Keratinocyte (primary cell): ENCODE results near the gene KCNF1. TPM values are rescaled to one million over a fixed set of nuclear protein-coding genes. Genes with fewer than 3 reads are reported as not detected.

Experiments
- DNase-seq: peaks from one replicate; pipeline ENCODE4 v3.0.0-alpha.2; 2011; ENCODE audit warnings: low read depth, missing footprints, low spot score
- FAIRE-seq: peaks from 2 replicates; lab custom pipeline; 2011; peaks lifted over from hg19 to GRCh38; lab: Jason Lieb, UNC
- H2AFZ ChIP-seq: 2 replicates; pipeline ENCODE4 v1.6.0; 2012; ENCODE audit warnings: low read length, control low read depth, inconsistent platforms; ENCODE audit not compliant: control insufficient read depth
- H3K27ac ChIP-seq: 2 replicates; pipeline ENCODE4 v1.5.1; 2011; ENCODE audit warnings: low read length; ENCODE audit not compliant: control insufficient read depth, insufficient read depth
- H3K27me3 ChIP-seq: 3 replicates; pipeline ENCODE4 v1.6.0; 2011; ENCODE audit warnings: low read length; ENCODE audit not compliant: control insufficient read depth, insufficient read depth; ENCODE audit errors: extremely low read depth
- H3K36me3 ChIP-seq, 2 experiments: 2 replicates in 1 of 2; 3 replicates in 1 of 2; pipeline ENCODE4 v1.5.1; 2011; ENCODE audit warnings: low read length in 2 of 2, mild to moderate bottlenecking in 1 of 2; ENCODE audit not compliant: control insufficient read depth in 2 of 2, insufficient read depth in 2 of 2; ENCODE audit errors: extremely low read depth in 1 of 2
- H3K4me1 ChIP-seq: 3 replicates; pipeline ENCODE4 v1.5.1; 2011; ENCODE audit warnings: low read length; ENCODE audit not compliant: control insufficient read depth, insufficient read depth; ENCODE audit errors: extremely low read depth
- H3K4me2 ChIP-seq: 3 replicates; pipeline ENCODE4 v1.6.0; 2011; ENCODE audit warnings: low read depth, low read length; ENCODE audit not compliant: control insufficient read depth, insufficient read depth; ENCODE audit errors: extremely low read depth
- H3K4me3 ChIP-seq, 3 experiments: fragments of 200-600 bp in 1 of 3; sonication (generic) in 1 of 3; 2 replicates in 2 of 3; 3 replicates in 1 of 3; pipeline ENCODE4 v1.5.1; 2011 to 2016; ENCODE audit warnings: low read length in 3 of 3, mild to moderate bottlenecking in 3 of 3, control low read depth in 2 of 3, inconsistent platforms in 1 of 3, low read depth in 1 of 3, mixed read lengths in 1 of 3, mixed run types in 1 of 3, moderate library complexity in 1 of 3; ENCODE audit not compliant: control insufficient read depth in 2 of 3, insufficient read depth in 2 of 3; ENCODE audit errors: extremely low read depth in 1 of 3
- H3K79me2 ChIP-seq: 2 replicates; pipeline ENCODE4 v1.6.0; 2012; ENCODE audit warnings: low read length; ENCODE audit not compliant: control insufficient read depth, insufficient read depth
- H3K9ac ChIP-seq: 3 replicates; pipeline ENCODE4 v1.6.0; 2011; ENCODE audit warnings: low read length; ENCODE audit not compliant: control insufficient read depth, insufficient read depth; ENCODE audit errors: extremely low read depth
- H3K9me1 ChIP-seq: 3 replicates; pipeline ENCODE4 v1.6.0; 2011; ENCODE audit warnings: low read length; ENCODE audit not compliant: control insufficient read depth, insufficient read depth; ENCODE audit errors: extremely low read depth
- H3K9me3 ChIP-seq: 2 replicates; pipeline ENCODE4 v1.5.1; 2012; ENCODE audit warnings: low read depth, low read length; ENCODE audit not compliant: control insufficient read depth
- H4K20me1 ChIP-seq: 3 replicates; pipeline ENCODE4 v1.6.0; 2011; ENCODE audit warnings: low read length; ENCODE audit not compliant: control insufficient read depth, insufficient read depth; ENCODE audit errors: extremely low read depth
- EZH2 ChIP-seq: IDR thresholded peaks from one replicate; pipeline ENCODE4 v1.6.1; 2012; ENCODE audit warnings: inconsistent platforms, mild to moderate bottlenecking, low read length, moderate library complexity
- dilution Hi-C: fragments of 300-500 bp; cut with MboI; formaldehyde crosslinking; loops from one replicate; pipeline ENCODE4 v1.7.0; 2020; ENCODE audit warnings: low sequenced_read_pairs; ENCODE audit not compliant: extremely low pct_ligation_motif_present
- polyA plus RNA-seq, 5 experiments: library from polyadenylated mRNA; depleted of rRNA in 3 of 5; stranded (reverse) in 3 of 5; stranded (forward) in 1 of 5; unstranded in 1 of 5; fragments of >200 nt; gene quantifications; 1 replicate in 1 of 5; 2 replicates in 3 of 5; 3 replicates in 1 of 5; pipeline versions ENCODE4 v1.2.1 to v1.2.3, GENCODE V29; 2011 to 2012; ENCODE audit warnings: missing spikeins in 2 of 5, low read depth in 1 of 5, low replicate concordance in 1 of 5
- TF ChIP-seq, protein P1 (sequence below), 3 experiments: IDR thresholded peaks in 1 of 3; conservative IDR thresholded peaks in 1 of 3; optimal IDR thresholded peaks in 1 of 3; 2 replicates in 2 of 3; 3 replicates in 1 of 3; pipeline versions ENCODE3 to v1.5.1; 2011; ENCODE audit warnings: low read length in 3 of 3, mild to moderate bottlenecking in 3 of 3, moderate library complexity in 2 of 3, control low read depth in 1 of 3, inconsistent platforms in 1 of 3; ENCODE audit not compliant: insufficient read depth in 2 of 3; ENCODE audit errors: extremely low read depth in 1 of 3

Gene KCNF1
- polyA plus RNA-seq, 1 donor (not counting 4 experiments of a cell fraction or from before 2014, with no cell fraction given) = 0.05 TPM

DNA sequence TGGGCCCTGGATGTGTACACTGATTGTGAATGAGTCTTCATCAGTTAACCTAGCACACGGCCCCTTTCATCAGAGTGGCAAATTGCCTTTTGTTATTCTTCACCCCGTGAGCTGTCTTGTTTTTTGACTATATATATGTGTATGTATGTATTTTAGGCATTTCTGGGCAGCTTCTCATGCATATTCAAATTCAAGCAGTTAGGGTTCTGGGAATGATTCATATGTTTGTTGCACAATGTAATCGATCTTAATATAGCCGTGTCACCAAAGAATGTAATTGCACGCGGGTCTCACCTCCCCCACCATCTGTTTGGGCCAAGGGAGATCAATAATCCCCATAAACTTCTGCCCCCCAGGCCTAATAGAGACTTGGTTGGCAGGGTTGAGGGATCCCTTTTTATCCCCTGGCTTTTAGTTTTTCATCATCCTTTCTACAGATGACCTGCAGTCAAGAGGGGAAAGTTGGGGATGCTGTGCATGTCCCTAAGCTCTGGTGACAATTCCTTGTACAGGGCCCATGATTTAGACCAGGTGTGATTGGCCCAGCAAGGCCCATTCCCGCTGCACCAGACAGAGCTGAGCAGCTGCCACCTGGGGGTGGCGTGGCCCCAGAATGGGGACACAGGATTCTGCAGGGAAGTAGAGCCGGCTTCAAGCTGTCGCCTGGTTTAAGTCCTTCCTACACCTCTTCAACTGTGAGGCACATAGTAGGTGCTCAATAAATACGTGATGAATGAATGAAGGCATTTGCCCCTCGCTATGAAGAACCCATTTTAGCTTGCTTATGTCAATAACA lies 19.2 kb downstream of the KCNF1 start:
- TF ChIP-seq, protein P1, sequence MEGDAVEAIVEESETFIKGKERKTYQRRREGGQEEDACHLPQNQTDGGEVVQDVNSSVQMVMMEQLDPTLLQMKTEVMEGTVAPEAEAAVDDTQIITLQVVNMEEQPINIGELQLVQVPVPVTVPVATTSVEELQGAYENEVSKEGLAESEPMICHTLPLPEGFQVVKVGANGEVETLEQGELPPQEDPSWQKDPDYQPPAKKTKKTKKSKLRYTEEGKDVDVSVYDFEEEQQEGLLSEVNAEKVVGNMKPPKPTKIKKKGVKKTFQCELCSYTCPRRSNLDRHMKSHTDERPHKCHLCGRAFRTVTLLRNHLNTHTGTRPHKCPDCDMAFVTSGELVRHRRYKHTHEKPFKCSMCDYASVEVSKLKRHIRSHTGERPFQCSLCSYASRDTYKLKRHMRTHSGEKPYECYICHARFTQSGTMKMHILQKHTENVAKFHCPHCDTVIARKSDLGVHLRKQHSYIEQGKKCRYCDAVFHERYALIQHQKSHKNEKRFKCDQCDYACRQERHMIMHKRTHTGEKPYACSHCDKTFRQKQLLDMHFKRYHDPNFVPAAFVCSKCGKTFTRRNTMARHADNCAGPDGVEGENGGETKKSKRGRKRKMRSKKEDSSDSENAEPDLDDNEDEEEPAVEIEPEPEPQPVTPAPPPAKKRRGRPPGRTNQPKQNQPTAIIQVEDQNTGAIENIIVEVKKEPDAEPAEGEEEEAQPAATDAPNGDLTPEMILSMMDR (optimal IDR thresholded peaks at IDR 0.05 in 1 of 3, IDR thresholded peaks at IDR 0.05 in 1 of 3, conservative IDR thresholded peaks at IDR 0.05 in 1 of 3; ENCODE audit: extremely low read depth in 1 of 3, insufficient read depth in 2 of 3, low read length in 3 of 3) = no peak
- TF ChIP-seq EZH2 = no peak
- Histone ChIP-seq H3K27ac (no peak overlapping the region), H3K9ac (no peak overlapping the region), H3K27me3 (peaks cover 41% of the 10 kb centered on the region), H2AFZ (no peak overlapping the region), H3K79me2 (no peaks in the 10 kb centered on the region), H3K9me3 (no peaks in the 10 kb centered on the region), H3K4me3 (no peak overlapping the region), H4K20me1 (no peaks in the 10 kb centered on the region), H3K4me1 (no peaks in the 10 kb centered on the region), H3K4me2 (no peak overlapping the region), H3K36me3 (no peaks in the 10 kb centered on the region), H3K9me1 (no peaks in the 10 kb centered on the region)
- no peak for DNase-seq
- dilution Hi-C loops = no loop called here
- no peak for FAIRE-seq

DNA sequence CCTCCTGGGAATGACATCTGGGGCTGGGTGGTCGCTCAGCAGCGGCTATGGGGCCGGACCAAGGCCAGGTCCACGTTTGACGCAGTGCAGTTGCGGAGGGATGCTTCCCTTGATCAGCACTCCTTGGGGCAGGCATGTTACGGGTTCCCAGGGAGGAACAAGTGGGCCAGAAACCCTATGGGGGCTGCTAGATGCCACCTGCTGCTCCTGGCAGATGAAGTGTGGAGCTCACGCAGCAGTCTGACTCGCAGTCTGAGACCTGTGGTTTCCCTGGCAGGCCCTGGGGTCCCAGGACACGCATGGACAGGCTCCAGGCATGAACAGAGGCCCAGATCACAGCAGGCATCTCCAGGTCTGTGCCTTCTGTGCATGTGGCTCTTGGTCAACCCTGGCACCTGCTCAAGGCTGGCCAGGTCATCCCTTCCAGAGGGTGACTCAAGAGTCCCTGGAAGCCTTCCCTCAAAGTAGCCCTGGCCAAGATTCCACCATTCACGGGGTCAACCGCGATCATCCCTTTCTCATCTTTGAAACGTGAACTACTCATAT lies 20.0 kb downstream of the KCNF1 start:
- H3K4me3 ChIP-seq = no peak overlapping the region
- no peaks in the 10 kb centered on the region for H3K9me1 ChIP-seq
- no peak overlapping the region for H2AFZ ChIP-seq
- H3K79me2 ChIP-seq = no peaks in the 10 kb centered on the region
- H4K20me1 ChIP-seq = no peaks in the 10 kb centered on the region
- FAIRE-seq (no peak), DNase-seq (no peak)
- no peak overlapping the region for H3K27ac ChIP-seq
- no peak overlapping the region for H3K4me2 ChIP-seq
- TF ChIP-seq, protein P1 (optimal IDR thresholded peaks at IDR 0.05 in 1 of 3, IDR thresholded peaks at IDR 0.05 in 1 of 3, conservative IDR thresholded peaks at IDR 0.05 in 1 of 3; ENCODE audit: extremely low read depth in 1 of 3, insufficient read depth in 2 of 3, low read length in 3 of 3) = no peak
- TF ChIP-seq EZH2 = no peak
- dilution Hi-C loops = no loop called here
- H3K36me3 ChIP-seq = no peaks in the 10 kb centered on the region
- no peaks in the 10 kb centered on the region for H3K9me3 ChIP-seq
- peaks cover 34% of the 10 kb centered on the region for H3K27me3 ChIP-seq
- no peak overlapping the region for H3K9ac ChIP-seq
- H3K4me1 ChIP-seq = no peaks in the 10 kb centered on the region
